Astrocyte (in vitro differentiated cells and primary cell): ENCODE data around the gene TRPM2. TPM values are rescaled to one million over a fixed set of nuclear protein-coding genes. Genes with fewer than 3 reads are reported as not detected.

ENCODE experiments used
- DNase-seq: peaks from one replicate; pipeline ENCODE4 v3.0.0-alpha.2; 2010; ENCODE audit warnings: low read depth
- FAIRE-seq: peaks from 2 replicates; lab custom pipeline; 2011; peaks lifted over from hg19 to GRCh38; lab: Jason Lieb, UNC
- H2AFZ ChIP-seq: 2 replicates; pipeline ENCODE4 v1.6.0; 2012; ENCODE audit warnings: low read depth, low read length, inconsistent platforms
- H3K27ac ChIP-seq: 2 replicates; pipeline ENCODE4 v1.5.1; 2011; ENCODE audit warnings: low read depth, low read length, inconsistent platforms
- H3K27me3 ChIP-seq: 2 replicates; pipeline ENCODE4 v1.6.0; 2011; ENCODE audit warnings: low read length, inconsistent platforms; ENCODE audit not compliant: insufficient read depth
- H3K36me3 ChIP-seq: 2 replicates; pipeline ENCODE4 v1.5.1; 2011; ENCODE audit warnings: low read length, inconsistent platforms; ENCODE audit not compliant: insufficient read depth
- H3K4me1 ChIP-seq: 2 replicates; pipeline ENCODE4 v1.5.1; 2011; ENCODE audit warnings: low read length, inconsistent platforms; ENCODE audit not compliant: insufficient read depth
- H3K4me2 ChIP-seq: 2 replicates; pipeline ENCODE4 v1.6.0; 2012; ENCODE audit warnings: low read length, inconsistent platforms
- H3K4me3 ChIP-seq: 2 replicates; pipeline ENCODE4 v1.5.1; 2011; ENCODE audit warnings: low read depth, mild to moderate bottlenecking, low read length, inconsistent platforms; ENCODE audit not compliant: insufficient read depth
- H3K79me2 ChIP-seq: 2 replicates; pipeline ENCODE4 v1.6.0; 2012; ENCODE audit warnings: mild to moderate bottlenecking, low read length, inconsistent platforms; ENCODE audit not compliant: insufficient read depth
- H3K9ac ChIP-seq: 2 replicates; pipeline ENCODE4 v1.6.0; 2012; ENCODE audit warnings: mild to moderate bottlenecking, low read length, inconsistent platforms
- H3K9me3 ChIP-seq: 2 replicates; pipeline ENCODE4 v1.5.1; 2012; ENCODE audit warnings: low read depth, mild to moderate bottlenecking, low read length, inconsistent platforms; ENCODE audit not compliant: insufficient read depth
- H4K20me1 ChIP-seq: 2 replicates; pipeline ENCODE4 v1.6.0; 2012; ENCODE audit warnings: low read length, inconsistent platforms; ENCODE audit not compliant: insufficient read depth
- H3K27ac Mint-ChIP-seq: one replicate; pipeline ENCODE4 v1.8.0; 2021; ENCODE audit warnings: mild to moderate bottlenecking, mixed read lengths; ENCODE audit not compliant: unreplicated experiment
- H3K27me3 Mint-ChIP-seq: one replicate; pipeline ENCODE4 v1.8.0; 2021; ENCODE audit warnings: low read depth, mixed read lengths; ENCODE audit not compliant: unreplicated experiment
- H3K36me3 Mint-ChIP-seq: one replicate; pipeline ENCODE4 v1.8.0; 2021; ENCODE audit warnings: low read depth, mixed read lengths; ENCODE audit not compliant: unreplicated experiment
- H3K4me1 Mint-ChIP-seq: one replicate; pipeline ENCODE4 v1.8.0; 2021; ENCODE audit warnings: low read depth, mixed read lengths; ENCODE audit not compliant: unreplicated experiment
- H3K4me3 Mint-ChIP-seq: one replicate; pipeline ENCODE4 v1.8.0; 2021; ENCODE audit warnings: mild to moderate bottlenecking, moderate library complexity, mixed read lengths; ENCODE audit not compliant: unreplicated experiment
- H3K9me3 Mint-ChIP-seq: one replicate; pipeline ENCODE4 v1.8.0; 2021; ENCODE audit warnings: mild to moderate bottlenecking, mixed read lengths; ENCODE audit not compliant: unreplicated experiment
- CTCF ChIP-seq: IDR thresholded peaks from 2 replicates; pipeline ENCODE4 v1.5.1; 2011; ENCODE audit warnings: low read depth, mild to moderate bottlenecking, inconsistent platforms, low read length, moderate library complexity; ENCODE audit not compliant: insufficient read depth
- EZH2 ChIP-seq: IDR thresholded peaks from 2 replicates; pipeline ENCODE4 v1.6.1; 2012; ENCODE audit warnings: mild to moderate bottlenecking, low read length, inconsistent platforms; ENCODE audit not compliant: insufficient read depth
- total RNA-seq: library from RNA; stranded (reverse); gene quantifications from 2 replicates; pipeline ENCODE4 v1.2.1, GENCODE V29; 2021

TRPM2 gene
- total RNA-seq, 1 donor from 2014 or later = 0.79 TPM

GRCh38 chr21:44408226-44408625 lies 54.8 kb downstream of the TRPM2 start:
- H3K4me1 ChIP-seq = no peaks in the 10 kb centered on the region
- FAIRE-seq (no peak), DNase-seq (no peak)
- Mint-ChIP-seq H3K36me3 (peaks cover 2% of the 10 kb centered on the region), H3K27me3 (peaks cover 6% of the 10 kb centered on the region), H3K4me3 (no peak overlapping the region), H3K4me1 (peaks cover 6% of the 10 kb centered on the region), H3K27ac (no peak overlapping the region), H3K9me3 (peaks cover 21% of the 10 kb centered on the region)
- peaks cover 12% of the 10 kb centered on the region for H3K9me3 ChIP-seq
- no peaks in the 10 kb centered on the region for H4K20me1 ChIP-seq
- no peak overlapping the region for H3K4me3 ChIP-seq
- H3K9ac ChIP-seq = no peak overlapping the region
- H3K4me2 ChIP-seq = no peak overlapping the region
- H3K27ac ChIP-seq = no peak overlapping the region
- no peaks in the 10 kb centered on the region for H3K36me3 ChIP-seq
- H3K27me3 ChIP-seq = no peaks in the 10 kb centered on the region
- H2AFZ ChIP-seq = no peak overlapping the region
- TF ChIP-seq CTCF (no peak), EZH2 (no peak)
- no peaks in the 10 kb centered on the region for H3K79me2 ChIP-seq

DNA sequence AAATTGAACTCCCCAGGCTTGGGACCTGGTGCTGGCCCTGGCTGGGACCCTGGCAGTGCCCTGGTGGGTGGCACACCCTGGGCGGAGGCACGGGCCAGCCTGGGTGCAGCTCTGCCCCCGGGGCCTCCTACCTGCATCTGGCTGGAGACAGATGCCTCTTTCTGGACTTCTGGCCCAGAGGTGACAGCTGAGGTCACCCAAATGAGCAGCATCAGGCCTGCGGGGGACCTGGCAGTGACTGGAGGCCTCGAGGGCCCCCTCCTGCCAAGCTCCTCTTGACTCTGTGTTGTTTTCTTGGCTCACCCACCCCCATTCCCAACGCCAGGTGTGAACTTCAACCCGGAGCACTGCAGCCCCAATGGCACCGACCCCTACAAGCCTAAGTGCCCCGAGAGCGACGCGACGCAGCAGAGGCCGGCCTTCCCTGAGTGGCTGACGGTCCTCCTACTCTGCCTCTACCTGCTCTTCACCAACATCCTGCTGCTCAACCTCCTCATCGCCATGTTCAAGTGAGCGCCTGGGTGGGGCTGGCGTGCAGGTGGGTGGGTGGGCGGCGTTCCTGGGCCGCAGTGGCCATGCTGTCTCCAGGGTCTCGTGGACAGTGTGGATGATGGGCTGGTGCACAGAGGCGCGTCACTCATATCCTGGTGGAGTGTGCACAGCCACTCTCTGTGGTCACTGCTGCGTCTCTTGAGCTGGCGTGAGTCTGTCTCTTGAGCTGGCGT lies 60.3 kb downstream of the TRPM2 start:
- DNase-seq = no peak
- no peaks in the 10 kb centered on the region for H3K9me3 ChIP-seq

More for the DNA sequence above, 60.3 kb downstream of the TRPM2 start:
- Histone ChIP-seq H3K4me2 (no peak overlapping the region), H3K36me3 (no peaks in the 10 kb centered on the region), H4K20me1 (no peaks in the 10 kb centered on the region), H3K4me3 (no peak overlapping the region), H3K9ac (no peak overlapping the region), H3K4me1 (no peaks in the 10 kb centered on the region), H2AFZ (no peak overlapping the region), H3K27ac (no peak overlapping the region), H3K27me3 (no peaks in the 10 kb centered on the region), H3K79me2 (no peaks in the 10 kb centered on the region)
- Mint-ChIP-seq H3K4me1 (peaks cover 3% of the 10 kb centered on the region), H3K9me3 (peaks cover 9% of the 10 kb centered on the region), H3K27ac (no peak overlapping the region), H3K4me3 (no peak overlapping the region), H3K27me3 (peaks cover 21% of the 10 kb centered on the region), H3K36me3 (peaks cover 2% of the 10 kb centered on the region)
- no peak for FAIRE-seq
- no peak for TF ChIP-seq EZH2
- TF ChIP-seq CTCF = no peak
